CD4-positive, alpha-beta T cell (primary cell): ENCODE results near the gene VEGFC. TPM values are rescaled to one million over a fixed set of nuclear protein-coding genes. Genes with fewer than 3 reads are reported as not detected.

ENCODE experiments used
- ATAC-seq: fragments of 200-7000 bp; cut with Tn5 transposase; one replicate; pipeline ENCODE4 v1.10.0; 2022; ENCODE audit warnings: mild to moderate bottlenecking; ENCODE audit not compliant: poor library complexity
- CTCF ChIA-PET: fragments of 350-600 bp; sonication (Branson Sonifier 250); formaldehyde crosslinking; loops from one replicate; lab custom pipeline; 2021; ENCODE audit warnings: antibody characterized with exemption, inconsistent platforms; lab: Charles Lee
- POLR2A ChIA-PET: fragments of 350-600 bp; sonication (Branson Sonifier 250); formaldehyde crosslinking; loops from one replicate; lab custom pipeline; 2021; ENCODE audit warnings: antibody characterized with exemption, inconsistent platforms; lab: Charles Lee
- DNase-seq, 14 experiments: peaks; one replicate each; pipeline ENCODE4 v3.0.0-alpha.2; 2013 to 2020; ENCODE audit warnings: mixed read lengths in 2 of 14
- H3K27ac ChIP-seq, 2 donors: one replicate each; pipeline versions ENCODE4 v1.5.1 to v1.7.0; 2013; ENCODE audit warnings: low read length in 2 of 2, low read depth in 1 of 2, mild to moderate bottlenecking in 1 of 2
- H3K27me3 ChIP-seq, 2 experiments: 1 replicate in 1 of 2; 2 replicates in 1 of 2; pipeline versions ENCODE4 v1.6.1 to v1.7.0; 2013; ENCODE audit warnings: low read length in 2 of 2, control low read depth in 1 of 2, mild to moderate bottlenecking in 1 of 2, moderate library complexity in 1 of 2; ENCODE audit not compliant: insufficient read depth in 2 of 2, control insufficient read depth in 1 of 2
- H3K36me3 ChIP-seq: one replicate; pipeline ENCODE4 v1.6.1; 2013; ENCODE audit warnings: low read length, control low read depth; ENCODE audit not compliant: insufficient read depth
- H3K4me1 ChIP-seq: one replicate; pipeline ENCODE4 v1.6.1; 2013; ENCODE audit warnings: low read length, control low read depth; ENCODE audit not compliant: insufficient read depth
- H3K4me3 ChIP-seq: one replicate; pipeline ENCODE4 v1.5.1; 2013; ENCODE audit warnings: mild to moderate bottlenecking, low read length, moderate library complexity
- H3K9me3 ChIP-seq, 2 experiments: 1 replicate in 1 of 2; 2 replicates in 1 of 2; pipeline versions ENCODE4 v1.6.1 to v1.7.0; 2013; ENCODE audit warnings: low read length in 2 of 2, mild to moderate bottlenecking in 2 of 2, control low read depth in 1 of 2, moderate library complexity in 1 of 2; ENCODE audit not compliant: control insufficient read depth in 1 of 2, insufficient read depth in 1 of 2
- H3K27ac Mint-ChIP-seq: one replicate; pipeline ENCODE4 v1.8.0; 2020; ENCODE audit warnings: mixed read lengths
- H3K27me3 Mint-ChIP-seq: one replicate; pipeline ENCODE4 v1.8.0; 2021; ENCODE audit warnings: mixed read lengths
- H3K36me3 Mint-ChIP-seq: one replicate; pipeline ENCODE4 v1.8.0; 2021; ENCODE audit warnings: low read depth, mixed read lengths
- H3K4me1 Mint-ChIP-seq: one replicate; pipeline ENCODE4 v1.8.0; 2021; ENCODE audit warnings: low read depth, mixed read lengths
- H3K4me3 Mint-ChIP-seq: one replicate; pipeline ENCODE4 v1.8.0; 2020; ENCODE audit warnings: mild to moderate bottlenecking, mixed read lengths
- H3K9me3 Mint-ChIP-seq: one replicate; pipeline ENCODE4 v1.8.0; 2020; ENCODE audit warnings: mixed read lengths
- intact Hi-C, 2 experiments: fragments of 100-400 bp; cut with DNase I in 1 of 2; cut with micrococcal nuclease in 1 of 2; formaldehyde crosslinking; loops; one replicate each; pipeline versions ENCODE4 v1.15.1 to v1.9.0; 2023 to 2025; cut with DNase I, micrococcal nuclease
- total RNA-seq, 174 experiments: library from RNA in 2 of 174; stranded (reverse) in 2 of 174; gene quantifications; one replicate each; pipeline ENCODE4 v1.2.3 and lab custom pipeline; 2021 to 2026
- TF ChIP-seq, protein P1 (sequence below): fragments of 200-600 bp; IDR thresholded peaks from one replicate; pipeline ENCODE4 v1.8.0; 2022; ENCODE audit warnings: antibody characterized with exemption, mild to moderate bottlenecking

VEGFC gene
- total RNA-seq, 2 experiments from 2014 or later = not detected

DNA sequence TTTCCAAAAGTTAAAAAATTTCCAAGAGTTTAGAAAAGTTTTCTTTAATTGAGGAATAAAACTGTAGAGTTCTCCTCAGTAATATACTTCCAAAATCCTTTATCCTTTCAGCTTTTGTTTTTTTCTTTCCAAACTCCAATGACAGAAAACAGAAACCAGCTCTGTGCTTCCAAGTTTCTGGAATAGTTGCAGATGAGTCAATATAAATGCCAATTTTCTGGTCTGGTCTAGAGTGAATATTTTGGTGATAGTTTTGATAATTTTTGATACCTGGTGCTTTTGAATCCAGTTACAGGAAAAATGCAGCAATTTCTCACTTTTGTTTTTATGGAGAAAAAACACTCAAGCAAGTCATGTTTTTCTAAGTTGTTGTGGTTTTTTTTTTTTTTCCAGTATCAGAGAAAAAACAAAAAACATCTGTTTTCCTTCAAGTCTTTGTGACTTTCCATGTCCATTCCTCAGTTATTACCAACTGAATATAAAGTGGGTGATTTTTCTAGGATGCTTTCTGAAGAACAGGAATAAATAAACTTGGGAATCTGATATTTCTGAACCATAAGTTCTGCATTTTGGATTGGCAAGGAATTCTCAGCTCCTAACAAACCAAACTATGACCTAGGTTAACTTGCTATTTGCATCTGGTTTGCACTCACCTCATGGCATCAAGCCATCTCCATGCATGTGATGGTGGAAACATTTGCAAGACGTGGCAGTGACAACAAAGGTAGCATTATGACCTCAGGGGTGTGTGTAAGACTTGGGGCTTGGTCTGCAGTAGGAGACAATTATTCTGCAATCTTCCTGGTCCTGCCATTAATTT is 139.1 kb downstream of the VEGFC start:
- no peak for DNase-seq
- Histone ChIP-seq H3K4me1 (no peaks in the 10 kb centered on the region), H3K4me3 (no peak overlapping the region), H3K27ac (no peak overlapping the region), H3K36me3 (no peaks in the 10 kb centered on the region), H3K27me3 (no peaks in the 10 kb centered on the region), H3K9me3 (peaks cover 0 to 10% of the 10 kb centered on the region in 2 experiments)
- H3K27ac Mint-ChIP-seq = no peak overlapping the region
- ChIA-PET POLR2A (no interaction called here), CTCF (no interaction called here)
- H3K4me1 Mint-ChIP-seq = no peaks in the 10 kb centered on the region
- no peaks in the 10 kb centered on the region for H3K9me3 Mint-ChIP-seq
- ATAC-seq = no peak
- TF ChIP-seq, protein P1, sequence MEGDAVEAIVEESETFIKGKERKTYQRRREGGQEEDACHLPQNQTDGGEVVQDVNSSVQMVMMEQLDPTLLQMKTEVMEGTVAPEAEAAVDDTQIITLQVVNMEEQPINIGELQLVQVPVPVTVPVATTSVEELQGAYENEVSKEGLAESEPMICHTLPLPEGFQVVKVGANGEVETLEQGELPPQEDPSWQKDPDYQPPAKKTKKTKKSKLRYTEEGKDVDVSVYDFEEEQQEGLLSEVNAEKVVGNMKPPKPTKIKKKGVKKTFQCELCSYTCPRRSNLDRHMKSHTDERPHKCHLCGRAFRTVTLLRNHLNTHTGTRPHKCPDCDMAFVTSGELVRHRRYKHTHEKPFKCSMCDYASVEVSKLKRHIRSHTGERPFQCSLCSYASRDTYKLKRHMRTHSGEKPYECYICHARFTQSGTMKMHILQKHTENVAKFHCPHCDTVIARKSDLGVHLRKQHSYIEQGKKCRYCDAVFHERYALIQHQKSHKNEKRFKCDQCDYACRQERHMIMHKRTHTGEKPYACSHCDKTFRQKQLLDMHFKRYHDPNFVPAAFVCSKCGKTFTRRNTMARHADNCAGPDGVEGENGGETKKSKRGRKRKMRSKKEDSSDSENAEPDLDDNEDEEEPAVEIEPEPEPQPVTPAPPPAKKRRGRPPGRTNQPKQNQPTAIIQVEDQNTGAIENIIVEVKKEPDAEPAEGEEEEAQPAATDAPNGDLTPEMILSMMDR = no peak
- H3K36me3 Mint-ChIP-seq = no peaks in the 10 kb centered on the region
- no peak overlapping the region for H3K4me3 Mint-ChIP-seq
- intact Hi-C loops = no loop called here
- H3K27me3 Mint-ChIP-seq = no peaks in the 10 kb centered on the region

DNA sequence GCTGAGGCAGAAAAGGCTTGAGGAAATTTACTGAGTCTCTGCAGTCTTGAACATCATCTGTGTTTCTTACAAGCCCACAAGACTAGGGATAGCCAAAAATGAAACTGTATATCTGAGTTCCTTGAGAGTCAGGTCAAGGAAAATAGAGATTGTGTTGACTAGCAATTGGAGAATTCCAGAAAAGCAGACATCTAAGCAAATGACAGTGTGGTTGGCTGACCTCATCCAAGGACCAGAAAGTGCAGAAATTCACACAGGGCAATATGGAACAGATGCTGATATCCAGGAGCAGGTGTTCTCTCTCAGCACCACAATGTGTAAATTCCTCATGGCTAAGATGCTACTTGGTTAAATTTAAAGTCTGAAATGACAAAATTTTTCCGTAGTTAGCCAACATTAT is 146.4 kb downstream of the VEGFC start:
- TF ChIP-seq, protein P1 = no peak
- no peaks in the 10 kb centered on the region for H3K4me1 Mint-ChIP-seq

DNA sequence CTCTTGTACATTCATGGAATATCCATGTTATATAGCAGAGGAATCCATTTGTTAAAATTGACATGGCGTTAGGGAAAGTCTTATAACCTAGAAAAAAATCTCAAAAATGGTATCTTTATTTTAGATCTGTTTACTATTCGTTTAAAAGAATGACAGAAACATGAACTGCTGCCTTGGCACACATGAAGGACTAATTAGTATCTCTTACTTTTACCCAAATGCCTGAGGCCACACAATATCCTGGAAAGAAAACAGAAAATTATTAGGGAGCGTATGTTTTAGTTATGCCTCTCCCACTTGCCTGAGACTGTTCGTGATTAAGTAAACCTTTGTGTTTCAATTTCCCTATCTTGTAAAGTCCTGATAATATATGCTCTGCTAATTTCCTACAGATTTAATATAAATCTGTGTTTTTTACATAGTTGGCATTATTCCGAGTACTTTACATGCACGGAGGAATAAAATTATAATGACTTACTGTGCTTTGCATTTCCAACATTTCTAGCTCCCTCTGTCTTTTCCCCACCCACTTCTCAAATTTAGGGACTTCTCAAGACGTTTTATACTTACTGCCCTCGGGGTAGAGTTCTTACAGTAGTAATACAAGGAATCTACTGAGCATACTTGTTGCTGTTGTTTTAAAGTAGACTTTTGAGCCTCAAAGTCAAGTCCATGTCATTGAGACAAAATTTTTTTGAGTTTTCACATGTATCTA is 147.3 kb downstream of the VEGFC start:
- Histone ChIP-seq H3K4me1 (no peaks in the 10 kb centered on the region), H3K36me3 (no peaks in the 10 kb centered on the region), H3K27me3 (no peaks in the 10 kb centered on the region), H3K4me3 (no peak overlapping the region), H3K9me3 (no peaks in the 10 kb centered on the region), H3K27ac (no peak overlapping the region)
- peaks cover 2% of the 10 kb centered on the region for H3K9me3 Mint-ChIP-seq
- DNase-seq (no peak), ATAC-seq (no peak)
- no peak overlapping the region for H3K27ac Mint-ChIP-seq
- intact Hi-C loops = no loop called here
- H3K4me1 Mint-ChIP-seq = no peaks in the 10 kb centered on the region
- H3K4me3 Mint-ChIP-seq = no peak overlapping the region
- H3K36me3 Mint-ChIP-seq = no peaks in the 10 kb centered on the region
- TF ChIP-seq, protein P1 = no peak
- ChIA-PET CTCF (no interaction called here), POLR2A (no interaction called here)
- no peaks in the 10 kb centered on the region for H3K27me3 Mint-ChIP-seq

More for the DNA sequence above, 146.4 kb downstream of the VEGFC start:
- no peaks in the 10 kb centered on the region for H3K9me3 ChIP-seq
- intact Hi-C loops = no loop called here
- H3K4me3 Mint-ChIP-seq = no peak overlapping the region
- H3K36me3 ChIP-seq = no peaks in the 10 kb centered on the region
- peaks cover 2% of the 10 kb centered on the region for H3K9me3 Mint-ChIP-seq
- ATAC-seq (no peak), DNase-seq (no peak)
- H3K27ac ChIP-seq = no peak overlapping the region
- no peaks in the 10 kb centered on the region for H3K36me3 Mint-ChIP-seq
- no peak overlapping the region for H3K4me3 ChIP-seq
- H3K27me3 Mint-ChIP-seq = no peaks in the 10 kb centered on the region
- no peaks in the 10 kb centered on the region for H3K27me3 ChIP-seq
- no peak overlapping the region for H3K27ac Mint-ChIP-seq
- H3K4me1 ChIP-seq = no peaks in the 10 kb centered on the region
- ChIA-PET CTCF (no interaction called here), POLR2A (no interaction called here)
